ENCODE data around the gene PPP1R13L. TPM values are rescaled to one million over a fixed set of nuclear protein-coding genes. Genes with fewer than 3 reads are reported as not detected.

Gene PPP1R13L
- total and polyA plus RNA-seq, 2 of the 8 experiments (the other 6 are each of a cell fraction or from before 2014, with no cell fraction given) = 9.1 to 15.3 TPM

- TF ChIP-seq EZH2 (IDR thresholded peaks at IDR 0.05; ENCODE audit: low read depth, low read length, severe bottlenecking) (no peak), RXRA (IDR thresholded peaks at IDR 0.05; ENCODE audit: insufficient read depth, low read depth, low read length) (no peak), RFX5 (IDR thresholded peaks at IDR 0.05; ENCODE audit: borderline replicate concordance, low read depth, low read length) (no peak), GTF2F1 (IDR thresholded peaks at IDR 0.05; ENCODE audit: borderline replicate concordance, low read depth, low read length) (no peak), CHD2 (IDR thresholded peaks at IDR 0.05; ENCODE audit: low read length) (no peak), CHD7 (IDR thresholded peaks at IDR 0.05; ENCODE audit: insufficient replicate concordance, low read length) (no peak), NRF1 (IDR thresholded peaks at IDR 0.05; ENCODE audit: low read depth, low read length) (no peak)
Measured at GRCh38 chr19:45440259-45440638, 35.4 kb upstream of the PPP1R13L start (continued).
